Sigmoid colon (tissue), 7 donors: Measurements from ENCODE around the gene HAUS3. TPM values are rescaled to one million over a fixed set of nuclear protein-coding genes. Genes with fewer than 3 reads are reported as not detected.
A peak's percentile ranks its signal among the peaks of the same experiment; 100 is the strongest.
"Not testable (repeated sequence)": the region's sequence is repeated elsewhere in the genome, so short reads cannot be mapped to it uniquely, and the experiment has no call there.

Experiments
- DNase-seq: peaks from one replicate; pipeline ENCODE4 v3.0.0-alpha.2; 2019
- H3K27ac ChIP-seq, 4 donors: fragments of 200-600 bp; sonication (generic); one replicate each; pipeline ENCODE4 v1.5.1; 2016 to 2019; ENCODE audit warnings: mild to moderate bottlenecking in 1 of 4
- H3K27me3 ChIP-seq, 3 donors: fragments of 200-600 bp; sonication (generic); one replicate each; pipeline ENCODE4 v1.5.1; 2019; ENCODE audit warnings: mild to moderate bottlenecking in 1 of 3
- H3K36me3 ChIP-seq, 4 donors: fragments of 200-600 bp; sonication (generic); one replicate each; pipeline ENCODE4 v1.5.1; 2016 to 2019
- H3K4me1 ChIP-seq, 4 donors: fragments of 200-600 bp; sonication (generic); one replicate each; pipeline ENCODE4 v1.5.1; 2017 to 2019
- H3K4me3 ChIP-seq, 4 donors: fragments of 200-600 bp; sonication (generic); one replicate each; pipeline ENCODE4 v1.5.1; 2017 to 2019; ENCODE audit warnings: mild to moderate bottlenecking in 2 of 4, moderate library complexity in 1 of 4
- H3K9me3 ChIP-seq, 4 donors: fragments of 200-600 bp in 3 of 4; sonication (generic) in 3 of 4; one replicate each; pipeline versions ENCODE4 v1.5.1 to v1.6.1; 2013 to 2019
- EP300 ChIP-seq, 4 donors: sonication (generic); formaldehyde crosslinking; IDR thresholded peaks; one replicate each; pipeline ENCODE4 v1.6.1; 2017; ENCODE audit warnings: antibody characterized with exemption in 4 of 4
- POLR2A ChIP-seq, 2 donors: fragments of 450-650 bp; IDR thresholded peaks; one replicate each; pipeline ENCODE4 v1.6.1; 2016; ENCODE audit warnings: antibody characterized with exemption in 2 of 2, mild to moderate bottlenecking in 2 of 2, moderate library complexity in 2 of 2
- POLR2AphosphoS5 ChIP-seq, 4 donors: sonication (generic); formaldehyde crosslinking; IDR thresholded peaks; one replicate each; pipeline ENCODE4 v1.6.1; 2017; ENCODE audit warnings: antibody characterized with exemption in 4 of 4
- WGBS, 2 donors: extraction: QIAGEN DNeasy Blood & Tissue Kit; methylation state at CpG; one replicate each; pipeline ENCODE4 v1.1.7; 2013; 5-methylcytosine and 5-hydroxymethylcytosine counted together
- intact Hi-C: fragments of 100-400 bp; cut with DNase I; formaldehyde crosslinking; loops from one replicate; pipeline ENCODE4 v1.15.1; 2023
- polyA plus RNA-seq, 3 donors: library from polyadenylated mRNA; stranded (reverse); fragments of 200-250 nt; gene quantifications; one replicate each; pipeline ENCODE4 v1.2.3, GENCODE V29; 2013
- total RNA-seq, 4 donors: library from RNA; depleted of rRNA; stranded (reverse); fragments of >200 nt; gene quantifications; one replicate each; pipeline ENCODE4 v1.1.0, GENCODE V29; 2016
- TF ChIP-seq, protein P1 (sequence below), 4 experiments: fragments of 450-650 bp in 3 of 4; fragments of 200-600 bp in 1 of 4; IDR thresholded peaks; one replicate each; pipeline ENCODE4 v1.5.1; 2016 to 2019; ENCODE audit warnings: antibody characterized with exemption in 4 of 4, mild to moderate bottlenecking in 3 of 4, moderate library complexity in 2 of 4
- donor health status: healthy with polysubstance abuse.
- donor health status: Bipolar disorder and iron deficiency.
- donor health status: healthy.

HAUS3 gene
- total and polyA plus RNA-seq, 7 donors: 3.2 to 18.5 (median 12.1) TPM

- 74 to 89% methylated on average over 13 of the region's 13 CpGs for WGBS, 2 donors
- no peak for DNase-seq
- Histone ChIP-seq H3K27me3 (no peaks in the 10 kb centered on the region), H3K27ac (no peak overlapping the region), H3K36me3 (no peaks in the 10 kb centered on the region), H3K9me3 (no peaks in the 10 kb centered on the region), H3K4me3 (no peak overlapping the region), H3K4me1 (no peaks in the 10 kb centered on the region)
- TF ChIP-seq, protein P1, sequence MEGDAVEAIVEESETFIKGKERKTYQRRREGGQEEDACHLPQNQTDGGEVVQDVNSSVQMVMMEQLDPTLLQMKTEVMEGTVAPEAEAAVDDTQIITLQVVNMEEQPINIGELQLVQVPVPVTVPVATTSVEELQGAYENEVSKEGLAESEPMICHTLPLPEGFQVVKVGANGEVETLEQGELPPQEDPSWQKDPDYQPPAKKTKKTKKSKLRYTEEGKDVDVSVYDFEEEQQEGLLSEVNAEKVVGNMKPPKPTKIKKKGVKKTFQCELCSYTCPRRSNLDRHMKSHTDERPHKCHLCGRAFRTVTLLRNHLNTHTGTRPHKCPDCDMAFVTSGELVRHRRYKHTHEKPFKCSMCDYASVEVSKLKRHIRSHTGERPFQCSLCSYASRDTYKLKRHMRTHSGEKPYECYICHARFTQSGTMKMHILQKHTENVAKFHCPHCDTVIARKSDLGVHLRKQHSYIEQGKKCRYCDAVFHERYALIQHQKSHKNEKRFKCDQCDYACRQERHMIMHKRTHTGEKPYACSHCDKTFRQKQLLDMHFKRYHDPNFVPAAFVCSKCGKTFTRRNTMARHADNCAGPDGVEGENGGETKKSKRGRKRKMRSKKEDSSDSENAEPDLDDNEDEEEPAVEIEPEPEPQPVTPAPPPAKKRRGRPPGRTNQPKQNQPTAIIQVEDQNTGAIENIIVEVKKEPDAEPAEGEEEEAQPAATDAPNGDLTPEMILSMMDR (IDR thresholded peaks at IDR 0.05): no peak
- TF ChIP-seq POLR2A (IDR thresholded peaks at IDR 0.05) (no peak), EP300 (IDR thresholded peaks at IDR 0.05) (no peak), POLR2AphosphoS5 (IDR thresholded peaks at IDR 0.05) (no peak)
- intact Hi-C loops: no loop called here
Measured at GRCh38 chr4:2280531-2281300, 38.8 kb upstream of the HAUS3 start.

DNA sequence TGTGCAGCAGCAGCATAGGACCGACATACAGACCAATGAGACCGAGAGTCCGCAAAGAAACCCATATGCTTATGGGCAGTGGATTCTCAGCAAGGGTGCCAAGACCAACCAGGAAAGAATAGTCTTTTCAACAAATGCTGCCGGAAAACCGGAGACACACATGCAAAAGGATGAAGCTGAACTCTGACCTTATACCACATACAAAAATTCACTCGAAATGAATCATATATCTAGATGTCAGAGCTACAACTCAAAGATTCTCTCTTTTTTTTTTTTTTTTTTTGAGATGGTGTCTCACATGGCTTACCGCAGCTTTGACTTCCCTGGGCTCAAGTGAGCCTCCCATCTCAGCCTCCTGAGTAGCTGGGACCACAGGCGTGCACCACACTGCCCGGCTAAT is 36.0 kb upstream of the HAUS3 start:
- Histone ChIP-seq H3K4me3 (no peak overlapping the region), H3K27me3 (no peaks in the 10 kb centered on the region), H3K4me1 (no peaks in the 10 kb centered on the region), H3K9me3 (no peaks in the 10 kb centered on the region), H3K36me3 (no peaks in the 10 kb centered on the region), H3K27ac (no peak overlapping the region)
- WGBS, 2 donors: 95 to 97% methylated on average over 9 of the region's 9 CpGs
- intact Hi-C loops: no loop called here
- DNase-seq: no peak
- TF ChIP-seq EP300 (IDR thresholded peaks at IDR 0.05) (no peak), POLR2A (IDR thresholded peaks at IDR 0.05) (no peak), POLR2AphosphoS5 (IDR thresholded peaks at IDR 0.05) (no peak)
- TF ChIP-seq, protein P1 (IDR thresholded peaks at IDR 0.05): no peak

DNA sequence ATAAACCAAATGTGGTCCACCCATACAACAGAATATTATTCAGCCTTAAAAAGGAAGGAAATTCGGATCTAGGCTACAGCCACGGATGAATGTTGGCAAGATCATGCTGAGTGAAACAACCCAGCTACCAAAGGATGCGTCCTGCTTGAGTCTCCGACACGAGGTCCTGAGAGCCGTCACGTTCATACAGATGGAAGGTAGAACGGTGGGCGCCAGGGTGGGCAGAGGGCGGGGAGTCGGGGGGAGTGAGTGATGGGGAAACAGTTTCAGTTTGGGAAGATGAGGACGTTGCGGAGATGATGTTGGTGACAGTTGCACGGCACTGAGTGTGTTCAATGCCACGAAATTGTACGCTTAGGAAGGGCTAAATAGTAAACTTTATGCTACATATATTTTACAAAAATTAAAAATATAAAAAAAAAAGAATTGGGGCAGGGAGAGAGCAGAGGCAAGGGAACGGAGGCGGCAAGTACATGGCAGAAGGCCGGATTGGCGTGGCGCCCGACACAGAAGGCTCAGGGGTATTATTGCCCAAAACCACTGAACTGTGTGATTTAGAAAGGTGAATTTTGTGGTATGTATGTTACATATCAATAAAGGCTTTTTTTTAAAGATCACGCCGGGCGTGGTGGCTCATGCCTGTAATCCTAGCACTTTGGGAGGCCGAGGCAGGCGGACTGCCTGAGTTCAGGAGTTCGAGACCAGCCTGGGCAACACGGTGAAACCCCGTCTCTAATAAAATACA is 34.8 kb upstream of the HAUS3 start:
- H3K27ac ChIP-seq: no peak overlapping the region
- no peaks in the 10 kb centered on the region for H3K9me3 ChIP-seq
- H3K4me3 ChIP-seq: no peak overlapping the region
- TF ChIP-seq, protein P1 (IDR thresholded peaks at IDR 0.05): no peak
- no peak for TF ChIP-seq POLR2AphosphoS5 (IDR thresholded peaks at IDR 0.05)
- no peak for TF ChIP-seq EP300 (IDR thresholded peaks at IDR 0.05)
- no peak for TF ChIP-seq POLR2A (IDR thresholded peaks at IDR 0.05)
- WGBS, 2 donors: 93 to 95% methylated on average over 30 of the region's 30 CpGs
- peak; percentile 50 for DNase-seq
- H3K36me3 ChIP-seq: no peaks in the 10 kb centered on the region
- no peaks in the 10 kb centered on the region for H3K27me3 ChIP-seq
- intact Hi-C loops: no loop called here
- no peaks in the 10 kb centered on the region for H3K4me1 ChIP-seq

DNA sequence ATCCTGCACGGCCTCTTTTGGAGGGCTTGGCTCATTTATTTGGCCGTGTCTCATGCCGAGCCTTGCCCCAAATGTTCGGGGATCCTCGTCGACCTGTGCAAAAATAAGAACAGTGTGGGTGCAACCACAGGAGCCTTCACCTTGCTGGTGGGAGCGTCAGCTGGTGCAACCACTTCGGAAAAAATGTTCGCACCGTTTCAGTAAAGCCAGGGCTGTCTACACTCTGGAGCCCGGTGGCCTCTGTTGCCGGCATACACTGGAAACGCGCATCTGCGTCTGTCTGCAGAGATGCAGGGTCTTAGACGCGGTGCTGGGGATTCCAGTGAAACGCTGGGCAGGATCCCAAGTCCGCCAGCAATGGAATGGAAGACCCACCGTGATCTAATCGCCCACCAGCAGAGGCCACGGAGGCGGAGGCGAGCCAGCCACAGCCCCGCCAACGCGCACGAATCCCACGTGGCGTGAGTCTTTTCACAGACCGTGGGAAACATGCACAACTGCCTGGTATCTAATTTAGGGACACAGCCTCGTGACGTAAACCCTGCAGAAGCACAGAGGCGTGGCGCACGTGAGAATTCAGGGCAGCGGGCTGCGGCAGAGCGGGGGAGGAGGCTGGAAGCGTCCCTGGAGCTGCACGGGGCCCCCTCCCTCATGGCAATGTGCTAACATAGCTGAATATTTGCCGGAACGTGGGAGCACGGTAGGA is 33.8 kb upstream of the HAUS3 start:
- Histone ChIP-seq H3K36me3 (no peaks in the 10 kb centered on the region), H3K27ac (no peak overlapping the region), H3K27me3 (no peaks in the 10 kb centered on the region), H3K4me1 (no peaks in the 10 kb centered on the region), H3K9me3 (no peaks in the 10 kb centered on the region), H3K4me3 (no peak overlapping the region)
- intact Hi-C loops: no loop called here
- peak; percentile 35 for DNase-seq
- 95 to 96% methylated on average over 44 of the region's 44 CpGs for WGBS, 2 donors
- TF ChIP-seq POLR2A (IDR thresholded peaks at IDR 0.05) (no peak), POLR2AphosphoS5 (IDR thresholded peaks at IDR 0.05) (no peak), EP300 (IDR thresholded peaks at IDR 0.05) (no peak)
- TF ChIP-seq, protein P1 (IDR thresholded peaks at IDR 0.05): no peak

DNA sequence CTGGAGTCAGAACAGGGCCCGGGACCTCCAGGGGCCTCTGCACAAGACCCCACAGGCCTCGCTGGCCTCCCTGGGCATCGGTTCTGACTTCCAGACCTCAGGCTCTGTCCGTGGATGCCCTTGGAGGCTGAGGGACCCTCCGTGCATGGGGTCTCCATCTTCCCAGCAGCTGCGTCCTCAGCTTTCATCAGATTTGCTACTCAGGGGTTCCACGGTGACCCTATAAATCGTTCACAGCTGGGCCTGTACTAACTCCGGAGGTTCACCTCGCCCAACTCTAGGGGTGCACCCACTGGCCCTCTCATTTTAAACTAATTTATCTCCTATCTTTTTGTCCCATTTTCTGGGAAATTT is 33.1 kb upstream of the HAUS3 start:
- H3K4me3 ChIP-seq, H3K9me3 ChIP-seq, H3K36me3 ChIP-seq, H3K4me1 ChIP-seq, H3K27ac ChIP-seq, intact Hi-C loops, H3K27me3 ChIP-seq: not testable (repeated sequence)
- WGBS, 2 donors: 93% methylated on average over 10 of the region's 10 CpGs
- DNase-seq: peak; percentile 22
